Body of pancreas (tissue), 4 donors: ENCODE results near the gene BLOC1S6.

Experiments
- CTCF ChIP-seq, 7 experiments: fragments of 450-650 bp in 4 of 7; fragments of 200-600 bp in 3 of 7; sonication (generic) in 3 of 7; IDR thresholded peaks; one replicate each; pipeline ENCODE4 v1.5.1; 2016 to 2019; ENCODE audit warnings: antibody characterized with exemption in 7 of 7
- POLR2A ChIP-seq, 3 donors: fragments of 450-650 bp; IDR thresholded peaks; one replicate each; pipeline ENCODE4 v1.6.1; 2016; ENCODE audit warnings: antibody characterized with exemption in 3 of 3, mild to moderate bottlenecking in 2 of 3

GRCh38 chr15:45573961-45574629, 13.1 kb upstream of the BLOC1S6 start:
- TF ChIP-seq POLR2A (IDR thresholded peaks at IDR 0.05) = no peak
- TF ChIP-seq CTCF (IDR thresholded peaks at IDR 0.05) = no peak
